Stomach (tissue), 9 donors: ENCODE results near the gene CTIF. TPM values are rescaled to one million over a fixed set of nuclear protein-coding genes. Genes with fewer than 3 reads are reported as not detected.

ENCODE experiments used
- DNase-seq, 2 donors: peaks; one replicate each; pipeline versions ENCODE4 v3.0.0 to v3.0.0-alpha.2; 2013 to 2019
- H3K27ac ChIP-seq, 5 donors: fragments of 200-600 bp in 4 of 5; sonication (generic) in 4 of 5; one replicate each; pipeline ENCODE4 v1.5.1; 2013 to 2019; ENCODE audit warnings: mild to moderate bottlenecking in 1 of 5, moderate library complexity in 1 of 5
- H3K27me3 ChIP-seq, 3 donors: fragments of 200-600 bp; sonication (generic); one replicate each; pipeline ENCODE4 v1.5.1; 2017 to 2019; ENCODE audit warnings: mixed run types in 1 of 3
- H3K36me3 ChIP-seq, 4 donors: fragments of 200-600 bp; sonication (generic); 1 replicate in 3 of 4; 2 replicates in 1 of 4; pipeline ENCODE4 v1.5.1; 2016 to 2019
- H3K4me1 ChIP-seq, 4 donors: fragments of 200-600 bp; sonication (generic); one replicate each; pipeline ENCODE4 v1.5.1; 2016 to 2019
- H3K4me3 ChIP-seq, 4 donors: fragments of 200-600 bp; sonication (generic) in 3 of 4; one replicate each; pipeline ENCODE4 v1.5.1; 2016 to 2019; ENCODE audit warnings: mild to moderate bottlenecking in 1 of 4
- H3K9me3 ChIP-seq, 4 donors: fragments of 200-600 bp; sonication (generic); one replicate each; pipeline ENCODE4 v1.5.1; 2016 to 2019
- CTCF ChIP-seq, 7 experiments: fragments of 450-650 bp in 4 of 7; fragments of 200-600 bp in 3 of 7; sonication (generic) in 3 of 7; IDR thresholded peaks; one replicate each; pipeline ENCODE4 v1.5.1; 2016 to 2019; ENCODE audit warnings: antibody characterized with exemption in 7 of 7, control low read depth in 2 of 7, mild to moderate bottlenecking in 1 of 7
- EP300 ChIP-seq: sonication (generic); formaldehyde crosslinking; IDR thresholded peaks from one replicate; pipeline ENCODE4 v1.6.1; 2017; ENCODE audit warnings: antibody characterized with exemption
- POLR2A ChIP-seq, 4 donors: fragments of 450-650 bp; IDR thresholded peaks; one replicate each; pipeline ENCODE4 v1.6.1; 2016; ENCODE audit warnings: antibody characterized with exemption in 4 of 4, control low read depth in 2 of 4, mild to moderate bottlenecking in 1 of 4, moderate library complexity in 1 of 4
- POLR2AphosphoS5 ChIP-seq, 3 donors: sonication (generic); formaldehyde crosslinking; IDR thresholded peaks; one replicate each; pipeline ENCODE4 v1.6.1; 2016; ENCODE audit warnings: antibody characterized with exemption in 3 of 3
- WGBS, 5 donors: extraction: QIAGEN DNeasy Blood & Tissue Kit in 3 of 5; methylation state at CpG; one replicate each; pipeline versions ENCODE4 v1.1.5 to v1.1.7; 2013 to 2018; 5-methylcytosine and 5-hydroxymethylcytosine counted together
- intact Hi-C: fragments of 100-400 bp; cut with DNase I; formaldehyde crosslinking; loops from one replicate; pipeline ENCODE4 v1.15.1; 2023; ENCODE audit warnings: low total_unique reads
- polyA plus RNA-seq, 3 donors: library from polyadenylated mRNA; stranded (reverse); fragments of 200-250 nt; gene quantifications; one replicate each; pipeline ENCODE4 v1.2.3, GENCODE V29; 2013
- total RNA-seq, 5 donors: library from RNA; depleted of rRNA; stranded (reverse); fragments of >200 nt; gene quantifications; one replicate each; pipeline versions ENCODE4 v1.1.0 to v1.2.3, GENCODE V29; 2014 to 2016
- donor health status: healthy with polysubstance abuse.
- donor health status: Bipolar disorder and iron deficiency.
- donor health status: healthy.

Gene CTIF
- total and polyA plus RNA-seq, 8 donors, result 16.3 to 105 (median 30.3) TPM

- TF ChIP-seq POLR2A (IDR thresholded peaks at IDR 0.05), result no peak
- TF ChIP-seq EP300, result no peak
- no peak for TF ChIP-seq POLR2AphosphoS5 (IDR thresholded peaks at IDR 0.05)
- intact Hi-C loops, result no loop called here
- no peaks in the 10 kb centered on the region for H3K27me3 ChIP-seq
- no peaks in the 10 kb centered on the region for H3K36me3 ChIP-seq
- 92 to 97% (median 94%) methylated on average over 8 to 11 of the region's 11 CpGs for WGBS, 5 donors
- DNase-seq, result no peak
- no peak overlapping the region for H3K27ac ChIP-seq
- H3K4me3 ChIP-seq, result no peak overlapping the region
- H3K9me3 ChIP-seq, result no peaks in the 10 kb centered on the region
- peaks cover 0 to 15% (median 8%) of the 10 kb centered on the region in 4 donors for H3K4me1 ChIP-seq
Observed at GRCh38 chr18:48885266-48885923, 346.6 kb downstream of the CTIF start.

DNA sequence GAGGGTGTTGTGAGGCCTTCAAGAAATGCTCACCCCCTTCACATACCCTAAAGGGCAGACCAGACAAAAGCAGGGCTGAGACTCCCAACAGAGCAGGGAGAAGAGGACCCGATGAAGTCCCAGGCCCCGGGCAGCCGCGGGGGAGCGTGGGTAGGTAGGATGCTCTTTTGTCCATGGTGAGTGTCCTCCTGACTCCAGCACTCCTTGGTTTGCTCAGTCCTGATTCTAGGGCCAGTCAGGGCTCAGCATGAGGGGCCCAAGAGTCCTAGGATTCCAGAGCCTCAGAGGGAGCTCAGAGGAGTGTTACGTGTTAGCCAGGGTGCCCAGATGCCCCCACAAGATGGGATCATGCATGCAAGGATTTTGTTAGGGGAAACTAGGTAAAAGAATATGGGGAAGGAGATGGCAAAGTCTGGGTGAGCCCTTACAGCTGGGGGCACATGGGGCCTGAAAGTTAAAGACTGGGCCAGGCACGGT, 347.1 kb downstream of the CTIF start:
- intact Hi-C loops, result no loop called here
- Histone ChIP-seq H3K4me3 (no peak overlapping the region), H3K27ac (no peak overlapping the region), H3K4me1 (peaks cover 0 to 15% (median 8%) of the 10 kb centered on the region in 4 donors), H3K27me3 (no peaks in the 10 kb centered on the region), H3K36me3 (no peaks in the 10 kb centered on the region), H3K9me3 (no peaks in the 10 kb centered on the region)
- no peak for TF ChIP-seq EP300
- no peak for TF ChIP-seq POLR2AphosphoS5 (IDR thresholded peaks at IDR 0.05)
- TF ChIP-seq POLR2A (IDR thresholded peaks at IDR 0.05), result no peak
- TF ChIP-seq CTCF (IDR thresholded peaks at IDR 0.05), result no peak
- no peak for DNase-seq
- 90 to 96% (median 93%) methylated on average over 7 of the region's 7 CpGs for whole genome bisulfite sequencing, 5 donors

GRCh38 chr18:48886520-48887293, 347.9 kb downstream of the CTIF start:
- H3K4me3 ChIP-seq, result no peak overlapping the region
- no peak overlapping the region for H3K27ac ChIP-seq
- H3K36me3 ChIP-seq, result no peaks in the 10 kb centered on the region
- no peaks in the 10 kb centered on the region for H3K9me3 ChIP-seq
- WGBS, 5 donors, result 85 to 94% (median 91%) methylated on average over 8 of the region's 8 CpGs
- H3K4me1 ChIP-seq, result peaks cover 0 to 15% (median 8%) of the 10 kb centered on the region in 4 donors
- TF ChIP-seq POLR2A (IDR thresholded peaks at IDR 0.05) (no peak), EP300 (no peak), CTCF (IDR thresholded peaks at IDR 0.05) (no peak), POLR2AphosphoS5 (IDR thresholded peaks at IDR 0.05) (no peak)
- no peak for DNase-seq
- H3K27me3 ChIP-seq, result no peaks in the 10 kb centered on the region
- intact Hi-C loops, result no loop called here

GRCh38 chr18:48887294-48887904, 348.6 kb downstream of the CTIF start:
- H3K9me3 ChIP-seq, result no peaks in the 10 kb centered on the region
- H3K36me3 ChIP-seq, result no peaks in the 10 kb centered on the region
- no peak for TF ChIP-seq POLR2AphosphoS5 (IDR thresholded peaks at IDR 0.05)
- no peak for TF ChIP-seq POLR2A (IDR thresholded peaks at IDR 0.05)
- TF ChIP-seq CTCF (IDR thresholded peaks at IDR 0.05), result no peak
- TF ChIP-seq EP300, result no peak
- 89 to 93% (median 92%) methylated on average over 8 to 12 of the region's 12 CpGs for WGBS, 5 donors
- H3K4me1 ChIP-seq, result peaks cover 0 to 15% (median 8%) of the 10 kb centered on the region in 4 donors
- no peak overlapping the region for H3K4me3 ChIP-seq
- H3K27me3 ChIP-seq, result no peaks in the 10 kb centered on the region
- intact Hi-C loops, result no loop called here
- peak in 1 of 2 donors; percentile 34 for DNase-seq
- H3K27ac ChIP-seq, result no peak overlapping the region
